ENCODE measurements around the gene ZNF132.

ZNF132 gene

DNA sequence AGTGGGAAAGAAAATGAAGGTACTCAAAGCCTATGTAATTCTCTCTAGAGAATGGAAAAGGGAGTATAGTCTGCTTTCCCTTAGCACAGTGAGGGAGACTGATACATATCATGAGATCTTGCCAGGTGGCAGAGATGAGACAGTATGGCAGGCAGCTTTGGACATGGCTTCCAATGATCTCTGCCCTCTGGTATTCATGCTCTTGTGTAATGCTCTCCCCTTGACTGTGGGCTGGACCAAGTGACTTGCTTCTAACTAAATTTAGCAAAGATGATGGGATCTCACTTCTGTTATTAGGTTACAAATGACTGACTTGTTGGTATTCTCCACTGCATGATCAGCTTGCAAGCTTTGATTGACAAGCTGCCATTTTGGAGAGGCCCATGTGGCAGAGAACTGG, 10.2 kb downstream of the ZNF132 start:
- H3K27ac ChIP-seq, result no peak overlapping the region
- ChIA-PET POLR2A (ENCODE audit: low non-redundant PET) (no interaction called here), CTCF (interaction anchor here (0.6 kb wide), 1 partner anchor 224 kb away, joined by 3 read pairs; no protein-coding TSS in a partner anchor)

DNA sequence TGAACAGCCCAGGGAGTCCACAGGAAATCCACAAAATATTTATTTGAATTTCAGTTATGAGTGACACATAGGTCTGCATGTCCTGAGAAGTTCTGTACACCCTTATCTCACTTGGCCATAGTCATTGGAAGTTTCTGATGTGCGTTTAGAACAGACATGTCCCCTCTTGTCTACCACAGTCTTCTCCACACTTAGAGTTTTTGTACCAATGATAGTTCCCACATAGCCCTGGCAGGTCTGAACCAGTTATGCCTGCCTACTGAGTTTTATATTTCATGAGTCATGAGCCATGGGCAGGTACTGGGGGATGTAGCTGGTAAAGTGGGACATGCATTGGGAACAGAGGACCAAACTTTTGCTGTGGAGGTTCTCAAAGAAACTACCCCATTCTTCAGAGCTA, 11.3 kb downstream of the ZNF132 start:
- DNase-seq (ENCODE audit: low spot score), result no peak
- peak overlapping the region; percentile 19; the same call in 1 of the 2 replicates for H3K27ac ChIP-seq
- ChIA-PET POLR2A (ENCODE audit: low non-redundant PET) (no interaction called here), CTCF (interaction anchor here (0.6 kb wide), 1 partner anchor 63 kb away, joined by 3 read pairs; no protein-coding TSS in a partner anchor)
- TF ChIP-seq, protein P1, sequence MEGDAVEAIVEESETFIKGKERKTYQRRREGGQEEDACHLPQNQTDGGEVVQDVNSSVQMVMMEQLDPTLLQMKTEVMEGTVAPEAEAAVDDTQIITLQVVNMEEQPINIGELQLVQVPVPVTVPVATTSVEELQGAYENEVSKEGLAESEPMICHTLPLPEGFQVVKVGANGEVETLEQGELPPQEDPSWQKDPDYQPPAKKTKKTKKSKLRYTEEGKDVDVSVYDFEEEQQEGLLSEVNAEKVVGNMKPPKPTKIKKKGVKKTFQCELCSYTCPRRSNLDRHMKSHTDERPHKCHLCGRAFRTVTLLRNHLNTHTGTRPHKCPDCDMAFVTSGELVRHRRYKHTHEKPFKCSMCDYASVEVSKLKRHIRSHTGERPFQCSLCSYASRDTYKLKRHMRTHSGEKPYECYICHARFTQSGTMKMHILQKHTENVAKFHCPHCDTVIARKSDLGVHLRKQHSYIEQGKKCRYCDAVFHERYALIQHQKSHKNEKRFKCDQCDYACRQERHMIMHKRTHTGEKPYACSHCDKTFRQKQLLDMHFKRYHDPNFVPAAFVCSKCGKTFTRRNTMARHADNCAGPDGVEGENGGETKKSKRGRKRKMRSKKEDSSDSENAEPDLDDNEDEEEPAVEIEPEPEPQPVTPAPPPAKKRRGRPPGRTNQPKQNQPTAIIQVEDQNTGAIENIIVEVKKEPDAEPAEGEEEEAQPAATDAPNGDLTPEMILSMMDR (conservative IDR thresholded peaks at IDR 0.05; ENCODE audit: low read depth), result no peak

More for the DNA sequence above, 10.2 kb downstream of the ZNF132 start:
- TF ChIP-seq, protein P1 (conservative IDR thresholded peaks at IDR 0.05; ENCODE audit: low read depth), result no peak
- no peak for DNase-seq (ENCODE audit: low spot score)

DNA sequence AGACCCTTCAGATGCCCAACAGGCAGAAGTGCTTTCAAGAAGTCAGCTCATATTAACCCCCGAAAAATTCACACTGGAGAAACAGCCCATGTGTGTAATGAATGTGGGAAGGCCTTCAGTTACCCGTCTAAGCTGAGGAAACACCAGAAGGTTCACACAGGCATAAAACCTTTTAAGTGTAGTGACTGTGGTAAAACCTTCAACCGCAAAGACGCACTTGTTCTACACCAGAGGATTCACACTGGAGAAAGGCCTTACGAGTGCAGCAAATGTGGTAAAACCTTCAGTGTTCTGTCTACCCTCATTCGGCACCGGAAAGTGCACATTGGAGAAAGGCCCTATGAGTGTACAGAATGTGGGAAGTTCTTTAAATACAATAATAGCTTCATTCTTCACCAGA, 22.9 kb downstream of the ZNF132 start:
- no peak for DNase-seq (ENCODE audit: low spot score)
- TF ChIP-seq, protein P1 (conservative IDR thresholded peaks at IDR 0.05; ENCODE audit: low read depth), result no peak
- H3K27ac ChIP-seq, result no peak overlapping the region
- ChIA-PET CTCF (no interaction called here), POLR2A (ENCODE audit: low non-redundant PET) (no interaction called here)

DNA sequence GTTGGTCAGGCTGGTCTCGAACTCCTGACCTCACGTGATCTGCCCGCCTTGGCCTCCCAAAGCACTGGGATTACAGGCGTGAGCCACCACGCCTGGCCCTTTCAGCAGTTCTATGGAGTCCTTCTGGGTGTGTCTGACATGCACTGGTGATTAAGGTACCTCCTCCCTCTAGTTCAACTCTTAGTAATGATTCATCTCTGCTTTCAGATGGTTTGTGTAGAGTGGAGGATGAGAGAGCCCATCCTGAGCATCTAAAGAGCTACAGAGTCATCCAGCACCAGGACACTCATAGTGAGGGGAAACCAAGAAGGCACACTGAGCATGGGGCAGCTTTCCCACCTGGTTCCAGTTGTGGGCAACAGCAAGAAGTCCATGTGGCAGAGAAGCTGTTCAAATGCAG, 23.3 kb downstream of the ZNF132 start:
- ChIA-PET CTCF (no interaction called here), POLR2A (ENCODE audit: low non-redundant PET) (no interaction called here)
- no peak for DNase-seq (ENCODE audit: low spot score)
- TF ChIP-seq, protein P1 (conservative IDR thresholded peaks at IDR 0.05; ENCODE audit: low read depth), result no peak
- no peak overlapping the region for H3K27ac ChIP-seq

DNA sequence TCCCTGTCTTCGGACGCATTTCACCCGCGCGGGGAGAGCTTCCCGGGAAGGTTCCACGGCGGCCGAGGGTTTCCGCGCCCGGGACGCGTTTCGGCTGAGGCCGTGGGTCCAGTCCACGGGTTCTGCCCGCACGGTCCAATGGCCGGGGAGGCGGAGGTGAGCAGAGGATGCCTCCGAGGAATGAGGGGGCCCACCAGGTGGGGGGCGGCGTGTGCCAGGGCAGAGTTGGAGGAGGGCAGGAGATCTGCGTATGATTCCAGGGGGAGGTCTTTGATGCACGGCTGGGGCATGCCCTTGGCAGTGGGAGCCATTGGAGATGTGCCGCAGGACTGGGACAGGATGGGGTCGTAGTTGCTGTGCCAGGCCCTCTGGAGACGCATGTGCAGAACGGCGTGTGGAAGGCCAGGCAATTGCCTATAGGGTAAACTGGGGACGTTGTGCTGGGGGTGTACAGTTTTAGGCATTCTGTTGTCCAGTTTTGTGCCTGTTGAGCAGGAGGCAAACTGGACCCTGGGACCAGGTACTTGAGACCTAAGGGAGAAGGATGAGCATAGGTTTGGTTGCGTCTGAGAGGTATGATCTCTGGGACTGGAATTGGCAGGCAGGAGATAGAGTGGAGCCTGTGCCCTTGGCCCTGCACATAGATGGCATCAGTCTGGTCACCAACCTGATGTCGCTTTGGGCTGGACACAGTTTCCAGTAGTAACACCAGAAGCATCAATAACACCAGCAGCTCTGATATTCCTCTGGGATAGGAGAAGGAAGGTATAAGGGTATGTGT, 30.8 kb downstream of the ZNF132 start:
- peak overlapping the region; percentile 86 for H3K27ac ChIP-seq
- TF ChIP-seq, protein P1 (conservative IDR thresholded peaks at IDR 0.05; ENCODE audit: low read depth), result no peak
- no peak for DNase-seq (ENCODE audit: low spot score)
- ChIA-PET CTCF (interaction anchor here (0.6 to 1.2 kb wide), 3 partner anchors 47 to 67 kb away, joined by 3 to 4 read pairs (median 4); no protein-coding TSS in a partner anchor), POLR2A (ENCODE audit: low non-redundant PET) (interaction anchor here (0.8 kb wide), 1 partner anchor 23 kb away, joined by 3 read pairs; the partner anchor contains the start of gene RPS5)

DNA sequence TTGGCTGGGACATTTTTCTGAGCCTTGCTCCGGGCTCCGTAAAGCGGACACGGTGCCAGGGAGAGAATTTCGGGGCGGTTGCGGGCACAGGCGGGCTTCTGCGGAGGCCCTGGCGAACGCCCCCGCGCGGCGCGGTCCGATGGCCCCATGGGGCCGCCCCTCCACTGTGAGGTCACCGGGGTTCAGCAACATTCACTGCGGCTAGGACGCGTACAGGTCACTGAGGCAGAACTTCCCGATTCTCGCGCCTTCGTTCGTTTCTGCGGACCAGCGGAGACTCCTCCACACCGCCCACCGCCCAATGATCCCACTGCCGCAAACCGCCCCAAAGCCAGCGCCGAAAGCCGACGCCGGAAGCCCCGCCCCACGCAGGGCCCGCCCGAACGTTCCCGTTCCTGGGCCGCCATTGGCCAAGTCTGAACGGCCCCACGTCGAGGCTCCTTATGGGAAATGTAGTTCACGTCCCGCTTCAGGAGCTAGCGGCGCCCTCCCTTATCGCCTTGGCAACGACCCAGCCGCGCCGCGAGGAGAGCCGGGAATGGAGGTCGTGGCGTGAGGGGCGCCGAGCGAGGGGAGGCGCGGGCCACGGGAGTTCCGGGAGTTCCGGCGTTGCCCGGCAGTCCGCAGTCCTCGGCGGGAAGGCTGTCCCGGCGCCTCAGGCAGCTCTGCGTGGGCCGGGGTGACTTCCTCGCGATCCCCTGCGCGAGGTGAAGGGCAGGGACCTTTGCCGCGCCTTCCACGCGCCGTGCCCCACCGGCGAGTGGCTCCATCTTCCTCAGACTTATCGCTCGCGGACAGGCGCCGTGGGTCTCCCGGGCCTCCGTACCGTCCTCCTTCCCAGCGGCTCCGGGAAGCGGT, 31.6 kb downstream of the ZNF132 start, which contains the start of gene ZNF584:
Gene ZNF584, plus strand, starts transcription at position 498 of the 858 bp plus-strand sequence. CDS start 499 bp downstream, outside the sequence.
- ChIA-PET POLR2A (ENCODE audit: low non-redundant PET) (interaction anchor here (0.8 kb wide), 1 partner anchor 22 kb away, joined by 3 read pairs; the partner anchor contains the start of gene RPS5), CTCF (interaction anchor here (0.6 to 1.2 kb wide), 4 partner anchors 21 to 67 kb away, joined by 3 to 4 read pairs (median 4); no protein-coding TSS in a partner anchor)
- peak; percentile 91 for DNase-seq (ENCODE audit: low spot score)
- peak within 1 kb of the TSS; percentile 86 for H3K27ac ChIP-seq
- TF ChIP-seq, protein P1 (conservative IDR thresholded peaks at IDR 0.05; ENCODE audit: low read depth), result 0 out of 2 replicates have a peak, but pooled peaks have one; percentile 9
